GM19397 (cell line): ENCODE data around the gene ALDH18A1.
"Not testable (repeated sequence)": the region's sequence is repeated elsewhere in the genome, so short reads cannot be mapped to it uniquely, and the experiment has no call there.

Experiments used
- ATAC-seq: cut with Tn5 transposase; IDR thresholded peaks from one replicate; pipeline ENCODE4 v1.9.1; 2021; ENCODE audit warnings: mild to moderate bottlenecking, moderate library complexity; ENCODE audit not compliant: unreplicated experiment

The ALDH18A1 gene

GRCh38 chr10:95651346-95652060 is 5.0 kb downstream of the ALDH18A1 start:
- no peak for ATAC-seq

- no peak for ATAC-seq
These were observed 6.3 kb downstream of the ALDH18A1 start for GRCh38 chr10:95650232-95650631.

- no peak for ATAC-seq
These were observed 8.4 kb downstream of the ALDH18A1 start for GRCh38 chr10:95648138-95648537.

- no peak for ATAC-seq
These were observed 10.4 kb downstream of the ALDH18A1 start for GRCh38 chr10:95646160-95646559.

GRCh38 chr10:95644901-95645300 is 11.6 kb downstream of the ALDH18A1 start:
- no peak for ATAC-seq

- ATAC-seq, result no peak
These were observed 15.6 kb downstream of the ALDH18A1 start for GRCh38 chr10:95640891-95641315.

GRCh38 chr10:95637911-95638310 is 18.6 kb downstream of the ALDH18A1 start:
- ATAC-seq, result no peak

- no peak for ATAC-seq
These were observed 19.4 kb downstream of the ALDH18A1 start for GRCh38 chr10:95637140-95637539.

GRCh38 chr10:95635319-95635733 is 21.2 kb downstream of the ALDH18A1 start:
- ATAC-seq, result no peak

- no peak for ATAC-seq
These were observed 27.7 kb downstream of the ALDH18A1 start for GRCh38 chr10:95628786-95629185.

GRCh38 chr10:95626500-95626899 is 30.0 kb downstream of the ALDH18A1 start:
- ATAC-seq, result no peak

- ATAC-seq, result not testable (repeated sequence)
These were observed 36.1 kb downstream of the ALDH18A1 start for GRCh38 chr10:95620415-95620814.

GRCh38 chr10:95618101-95618500 is 38.4 kb downstream of the ALDH18A1 start:
- no peak for ATAC-seq

GRCh38 chr10:95616446-95616845 is 40.1 kb downstream of the ALDH18A1 start:
- ATAC-seq, result no peak

GRCh38 chr10:95613330-95613729 is 43.2 kb downstream of the ALDH18A1 start:
- ATAC-seq, result no peak

- ATAC-seq, result no peak
These were observed 45.8 kb downstream of the ALDH18A1 start for GRCh38 chr10:95610727-95611126.

- no peak for ATAC-seq
These were observed 49.6 kb downstream of the ALDH18A1 start for GRCh38 chr10:95606922-95607321.

GRCh38 chr10:95605163-95605562 is 51.3 kb downstream of the ALDH18A1 start:
- ATAC-seq, result no peak

- ATAC-seq, result no peak
These were observed 51.9 kb downstream of the ALDH18A1 start for GRCh38 chr10:95604630-95605029.

- ATAC-seq, result no peak
These were observed 54.1 kb downstream of the ALDH18A1 start for GRCh38 chr10:95602382-95602781.

GRCh38 chr10:95601116-95601719 is 55.3 kb downstream of the ALDH18A1 start:
- no peak for ATAC-seq

GRCh38 chr10:95600158-95600557 is 56.4 kb downstream of the ALDH18A1 start:
- no peak for ATAC-seq

GRCh38 chr10:95597788-95598187 is 58.7 kb downstream of the ALDH18A1 start:
- no peak for ATAC-seq
